NK-92 (cell line): ENCODE data around the gene ATP10B.
"Not testable (repeated sequence)": the region's sequence is repeated elsewhere in the genome, so short reads cannot be mapped to it uniquely, and the experiment has no call there.

Source experiments
- DNase-seq: peaks from one replicate; lab custom pipeline; 2025; ENCODE audit not compliant: unreplicated experiment; lab: John Stamatoyannopoulos, UW

ATP10B gene

DNA sequence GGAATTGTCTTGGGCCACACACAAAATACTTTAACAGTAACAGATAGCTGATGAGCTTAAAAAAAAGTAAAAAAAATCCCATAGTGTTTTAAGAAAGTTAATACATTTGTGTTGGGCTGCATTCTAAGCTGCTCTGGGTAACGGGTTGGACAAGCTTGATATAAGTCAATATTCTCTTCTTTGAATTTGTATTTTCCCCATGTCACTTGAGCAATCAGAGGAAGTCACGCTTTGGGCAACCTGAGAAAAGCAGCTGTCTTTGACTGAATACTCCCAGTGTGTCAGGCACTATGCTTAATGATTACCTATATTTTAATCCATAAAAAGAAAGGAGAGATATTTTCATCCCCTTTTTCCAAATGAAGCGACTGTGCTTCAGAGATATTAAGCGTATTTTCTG, 84.9 kb downstream of the ATP10B start:
- DNase-seq, result no peak

DNA sequence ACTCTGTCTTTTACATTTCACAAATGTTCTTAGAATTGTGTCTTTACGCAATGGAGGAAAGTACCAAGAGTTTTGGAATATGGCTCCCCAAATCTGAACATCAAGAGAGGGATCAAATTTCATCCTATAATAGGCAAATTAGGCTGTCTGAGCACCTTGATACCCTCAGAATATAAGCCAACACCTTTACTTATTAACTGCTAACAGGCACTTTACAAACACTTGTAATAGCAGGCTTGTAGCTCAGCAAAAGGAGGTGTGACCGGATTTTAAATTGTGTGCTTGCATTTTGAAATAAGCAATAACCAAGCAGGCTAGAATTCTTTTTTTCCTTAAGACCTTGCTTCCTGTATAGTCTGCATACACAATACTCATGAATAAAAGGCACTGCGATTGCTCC, 92.0 kb downstream of the ATP10B start:
- DNase-seq, result no peak

DNA sequence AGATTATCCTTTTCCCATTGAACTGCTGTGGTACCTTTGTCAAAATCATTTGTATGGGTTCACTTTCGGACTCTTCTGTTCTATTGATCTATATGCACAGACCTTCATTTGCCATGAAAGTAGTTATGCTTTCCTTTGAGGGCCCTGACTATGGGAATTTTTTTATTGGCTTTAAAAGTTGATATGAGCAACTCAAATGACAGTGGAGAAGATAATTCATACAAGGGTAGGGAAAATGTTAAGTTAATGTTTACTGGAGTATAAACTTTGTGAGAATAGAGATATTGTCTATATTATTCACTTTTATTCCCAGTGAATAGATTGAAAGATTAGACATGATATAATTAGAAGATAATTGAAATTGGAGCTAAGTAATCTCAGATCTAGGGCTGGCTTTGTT, 94.8 kb downstream of the ATP10B start:
- no peak for DNase-seq

DNA sequence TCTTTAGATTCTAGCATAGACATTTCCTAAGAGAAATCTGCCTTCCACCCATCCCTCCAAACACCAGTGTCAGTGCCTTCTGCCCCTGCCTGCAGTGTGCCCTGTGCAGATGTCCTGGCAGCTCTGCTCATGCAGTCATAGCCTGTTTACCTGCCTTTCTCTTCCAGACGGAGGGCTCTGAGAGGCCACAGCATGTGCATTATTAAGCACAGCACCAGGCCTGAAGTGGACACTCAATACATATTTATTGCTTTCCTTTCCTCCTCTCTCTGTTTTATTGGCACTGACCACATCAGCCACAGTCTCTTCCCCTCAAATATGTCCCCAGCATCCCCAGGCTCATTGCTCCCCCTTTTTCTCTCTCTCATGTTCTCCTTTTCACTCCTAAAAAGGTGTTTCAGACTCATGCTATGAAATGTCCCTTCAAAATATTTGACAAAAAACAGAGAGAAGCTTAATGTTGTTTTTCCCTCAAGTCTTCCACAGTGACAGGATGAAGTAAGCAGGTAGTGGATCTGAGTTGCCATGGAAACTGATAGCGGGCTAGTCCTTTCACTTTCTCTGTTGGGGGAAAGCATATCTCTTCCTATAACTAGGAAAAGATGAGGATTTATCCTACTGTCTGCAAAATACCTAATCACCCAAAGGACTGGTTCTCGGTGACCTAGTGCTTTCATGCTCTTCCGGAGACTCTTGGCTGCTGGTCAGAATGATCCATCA, 100.9 kb downstream of the ATP10B start:
- DNase-seq, result no peak

DNA sequence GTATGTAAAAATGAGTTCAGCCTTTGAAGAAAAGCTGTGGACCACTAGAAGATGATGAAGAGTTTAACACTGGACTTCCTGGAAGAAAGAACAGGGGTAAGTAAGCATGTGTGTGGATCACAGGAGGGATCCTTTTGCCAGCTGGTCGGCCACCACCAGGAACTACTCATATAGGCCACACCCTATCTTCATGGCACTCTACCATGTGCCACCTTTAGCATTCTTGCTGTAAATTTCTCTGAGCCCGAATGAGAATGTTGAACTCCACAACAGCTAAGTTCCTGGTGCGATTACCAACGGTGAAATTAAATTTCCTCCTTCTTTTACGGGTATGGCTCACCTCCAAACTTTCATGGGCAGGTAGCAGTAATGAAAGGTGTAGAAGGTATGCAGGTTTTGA, 102.3 kb downstream of the ATP10B start:
- DNase-seq, result no peak

DNA sequence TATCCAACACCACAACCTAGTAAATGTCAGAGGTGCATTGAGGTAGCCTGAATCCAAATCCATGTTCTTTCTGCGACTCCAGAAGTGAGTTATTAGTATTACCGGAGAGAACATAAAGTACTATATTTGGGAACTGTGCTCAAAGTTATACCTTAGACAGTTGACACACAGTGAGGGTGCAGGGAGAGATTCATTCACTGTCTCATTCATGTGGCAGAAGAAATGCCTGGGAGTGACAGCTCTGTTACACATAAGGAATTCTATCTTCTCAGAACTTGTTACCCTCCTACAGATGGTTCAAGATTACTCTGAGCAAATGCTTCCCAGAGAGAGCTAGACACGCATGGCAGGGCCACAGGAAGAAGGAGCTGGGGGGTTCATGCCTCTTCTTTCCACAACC, 103.0 kb downstream of the ATP10B start:
- no peak for DNase-seq

DNA sequence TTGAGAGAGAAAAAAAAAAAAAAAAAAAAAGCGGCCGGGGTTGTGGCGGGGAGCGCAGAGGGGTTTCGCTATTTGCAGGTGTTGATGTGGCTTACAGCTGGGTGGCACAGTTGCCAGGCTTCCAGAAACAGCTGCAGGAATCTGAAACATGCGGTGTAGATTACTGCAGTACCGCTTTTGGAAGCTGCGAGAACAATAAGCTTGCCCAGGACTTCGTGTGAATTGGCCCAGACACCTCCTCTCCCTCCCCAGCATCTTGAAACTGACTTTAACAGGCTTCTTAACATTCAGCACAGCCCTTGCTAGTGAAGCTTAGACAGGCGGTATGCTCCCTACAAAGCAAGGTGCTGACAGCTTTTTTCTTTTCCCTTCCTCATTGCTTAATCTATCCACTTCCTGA, 104.0 kb downstream of the ATP10B start:
- DNase-seq, result no peak

DNA sequence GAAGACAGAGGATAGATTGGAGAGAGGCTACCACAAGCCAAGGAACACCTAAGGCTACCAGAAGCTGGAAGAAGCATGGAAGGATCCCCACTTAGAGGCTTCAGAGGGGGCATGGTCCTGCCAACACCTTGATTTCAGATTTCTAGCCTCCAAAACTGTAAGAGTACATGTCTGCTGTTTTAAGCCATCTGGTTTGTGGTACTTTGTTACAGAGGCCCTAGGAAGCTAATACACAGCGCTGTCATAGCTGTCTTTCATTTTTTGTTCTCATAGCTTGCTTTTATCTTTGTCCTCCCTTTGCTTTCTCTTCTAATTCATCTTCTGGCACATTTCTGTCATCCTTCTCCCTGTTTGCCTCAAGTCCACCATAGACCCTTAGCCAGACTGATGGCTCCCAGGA, 104.5 kb downstream of the ATP10B start:
- DNase-seq, result no peak

DNA sequence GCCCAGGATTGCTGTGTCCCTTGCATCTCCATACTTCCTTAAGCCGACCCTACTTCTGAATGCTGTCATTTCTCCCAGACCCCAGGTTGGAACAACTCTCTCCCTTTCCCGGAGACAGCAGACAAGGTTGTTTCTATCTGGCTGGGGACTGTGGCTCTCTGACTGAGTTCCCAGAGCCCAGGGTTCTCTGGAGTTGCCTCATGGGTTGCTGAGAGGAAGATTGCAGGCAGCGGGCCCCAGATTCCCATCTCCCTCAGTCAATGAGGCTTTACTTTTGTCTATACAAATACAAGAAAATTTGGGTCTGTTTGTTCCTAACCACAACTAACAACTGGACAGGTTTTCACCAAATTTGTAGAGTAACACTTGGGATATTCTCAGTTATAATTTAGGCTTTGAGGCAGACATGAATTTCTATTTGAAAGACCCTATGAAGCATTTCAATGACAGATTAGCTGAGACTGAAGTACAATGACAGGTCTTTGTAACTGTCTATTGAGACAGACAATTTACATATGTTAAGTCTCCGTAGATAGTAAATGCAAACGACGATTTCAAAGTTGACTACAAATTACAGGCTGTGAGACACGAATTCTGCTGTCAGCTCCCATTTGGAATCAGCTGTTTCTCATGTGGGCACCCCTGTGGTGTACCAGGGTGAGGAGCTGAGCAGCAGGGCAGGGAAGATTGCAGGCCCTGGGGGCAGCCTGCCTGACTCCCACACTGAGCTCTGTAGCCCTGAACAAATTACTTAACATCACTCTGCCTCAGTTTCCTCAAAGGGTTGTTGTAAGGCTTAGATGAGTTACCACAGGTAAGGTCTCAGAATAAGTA, 107.5 kb downstream of the ATP10B start:
- no peak for DNase-seq

DNA sequence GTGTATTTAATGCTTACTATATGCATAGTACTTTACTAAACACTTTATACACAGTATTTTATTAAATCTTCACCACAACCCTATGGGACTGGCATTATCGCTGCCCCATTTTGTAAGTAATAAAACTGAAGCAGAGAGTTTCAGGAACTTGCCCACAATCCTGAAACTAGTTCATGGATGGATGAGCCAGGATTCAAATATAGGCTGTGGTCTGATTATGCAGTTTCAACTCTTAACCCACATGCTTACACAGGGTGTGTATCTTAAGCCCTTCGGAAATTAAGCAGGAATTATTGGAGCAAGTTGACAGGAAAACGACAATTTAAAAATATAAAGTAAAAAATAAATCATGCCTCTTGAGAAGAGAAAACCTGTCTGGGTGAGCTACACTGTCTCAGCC, 109.0 kb downstream of the ATP10B start:
- no peak for DNase-seq

DNA sequence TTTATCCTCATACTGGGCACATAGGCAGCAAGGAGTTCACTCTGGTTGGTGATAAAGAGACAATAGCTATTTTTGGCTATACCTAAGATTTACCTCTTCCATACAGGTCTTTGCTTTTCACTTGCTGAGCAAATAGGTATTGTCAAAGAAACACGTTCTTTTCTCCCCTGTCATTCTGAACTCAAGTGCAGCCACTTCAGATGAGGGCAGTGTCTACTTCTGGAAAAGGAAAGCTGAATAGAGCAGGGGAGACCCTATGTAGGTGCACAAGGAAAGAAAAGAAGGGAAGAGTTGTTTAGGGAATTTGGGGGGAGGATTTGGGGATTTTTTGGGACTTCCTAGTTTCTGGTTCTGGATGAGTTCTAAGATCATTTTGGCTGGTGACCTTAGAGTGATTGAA, 109.6 kb downstream of the ATP10B start:
- DNase-seq, result no peak

DNA sequence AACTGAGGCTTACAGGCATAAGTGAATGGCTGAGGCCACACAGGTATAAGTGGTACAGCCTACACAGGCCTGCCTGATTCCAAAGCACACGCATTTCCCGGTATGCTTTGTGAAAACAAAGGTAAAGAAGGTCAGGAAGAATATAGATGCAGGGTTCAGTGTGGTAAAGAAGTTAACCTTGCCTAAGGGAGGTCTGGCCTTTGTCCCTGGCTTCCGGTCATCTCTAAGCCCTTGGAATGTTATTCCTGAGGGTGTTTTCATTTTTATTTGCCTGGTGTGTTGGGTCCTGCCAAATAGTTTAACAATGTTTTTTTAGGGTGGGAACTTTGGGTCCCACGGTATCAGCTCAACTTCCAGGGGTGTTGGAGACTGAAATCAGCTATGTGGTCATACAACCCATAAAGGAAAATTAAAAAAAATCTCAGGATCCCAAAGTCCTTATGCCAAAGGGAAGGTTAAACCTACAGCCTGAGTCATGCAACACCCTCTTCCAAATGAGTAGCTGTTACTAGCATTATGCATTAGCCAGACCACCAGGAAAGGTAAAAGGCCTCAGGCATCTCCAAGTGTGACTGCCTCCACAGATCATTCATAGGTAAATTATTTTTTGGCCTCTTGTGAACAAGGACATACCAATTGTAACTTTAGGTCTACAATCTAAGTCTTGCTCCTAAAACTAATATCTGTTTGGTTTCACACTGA, 124.6 kb downstream of the ATP10B start:
- DNase-seq, result no peak

DNA sequence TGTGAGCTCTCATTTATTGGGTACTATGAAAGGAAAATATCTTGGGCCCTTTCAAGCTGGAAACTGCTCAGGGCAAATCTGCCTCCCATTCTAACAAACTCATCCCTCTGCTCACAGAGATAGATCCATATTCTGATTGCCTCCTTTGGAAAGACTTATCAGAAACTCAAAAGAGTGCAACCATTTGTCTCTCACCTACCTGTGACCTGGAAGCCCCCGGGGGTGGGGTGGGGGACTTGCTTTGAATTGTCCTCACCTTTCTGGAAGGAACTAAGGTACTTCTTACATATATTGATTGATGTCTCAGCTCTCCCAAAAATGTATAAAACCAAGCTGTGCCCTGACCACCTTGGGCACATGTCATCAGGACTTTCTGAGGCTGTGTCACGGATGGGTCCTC, 125.3 kb downstream of the ATP10B start:
- no peak for DNase-seq

DNA sequence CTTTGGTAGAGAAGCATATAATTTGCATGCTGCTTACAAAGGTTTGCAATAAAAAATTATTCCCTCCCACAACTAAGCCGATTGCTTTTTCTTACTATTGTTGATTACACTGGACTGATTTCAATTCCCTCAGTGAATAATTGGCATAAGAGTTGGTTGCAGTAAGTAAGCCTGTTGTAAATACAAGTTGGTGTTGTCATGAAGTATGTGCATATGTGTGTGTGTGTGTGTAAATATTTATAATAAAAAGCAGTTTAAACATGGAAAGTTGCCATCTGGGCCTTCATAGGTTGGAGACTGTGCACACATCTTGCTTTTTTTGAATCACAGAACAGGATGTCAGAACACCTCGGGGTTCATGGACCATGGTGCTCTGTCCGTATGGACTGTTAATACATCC, 131.2 kb downstream of the ATP10B start:
- DNase-seq, result no peak

DNA sequence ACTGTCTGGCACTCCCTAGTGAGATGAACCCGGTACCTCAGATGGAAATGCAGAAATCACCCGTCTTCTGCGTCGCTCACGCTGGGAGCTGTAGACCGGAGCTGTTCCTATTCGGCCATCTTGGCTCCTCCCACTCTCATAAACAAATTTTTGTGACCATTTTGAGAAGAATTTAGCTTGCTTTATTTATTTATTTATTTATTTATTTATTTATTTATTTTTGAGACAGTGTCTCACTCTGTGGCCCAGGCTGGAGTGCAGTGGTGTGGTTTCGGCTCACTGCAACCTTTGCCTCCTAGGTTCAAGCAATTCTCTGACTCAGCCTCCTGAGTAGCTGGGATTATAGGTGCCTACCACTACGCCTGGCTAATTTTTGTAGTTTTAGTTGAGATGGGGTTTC, 136.5 kb downstream of the ATP10B start:
- not testable (repeated sequence) for DNase-seq

DNA sequence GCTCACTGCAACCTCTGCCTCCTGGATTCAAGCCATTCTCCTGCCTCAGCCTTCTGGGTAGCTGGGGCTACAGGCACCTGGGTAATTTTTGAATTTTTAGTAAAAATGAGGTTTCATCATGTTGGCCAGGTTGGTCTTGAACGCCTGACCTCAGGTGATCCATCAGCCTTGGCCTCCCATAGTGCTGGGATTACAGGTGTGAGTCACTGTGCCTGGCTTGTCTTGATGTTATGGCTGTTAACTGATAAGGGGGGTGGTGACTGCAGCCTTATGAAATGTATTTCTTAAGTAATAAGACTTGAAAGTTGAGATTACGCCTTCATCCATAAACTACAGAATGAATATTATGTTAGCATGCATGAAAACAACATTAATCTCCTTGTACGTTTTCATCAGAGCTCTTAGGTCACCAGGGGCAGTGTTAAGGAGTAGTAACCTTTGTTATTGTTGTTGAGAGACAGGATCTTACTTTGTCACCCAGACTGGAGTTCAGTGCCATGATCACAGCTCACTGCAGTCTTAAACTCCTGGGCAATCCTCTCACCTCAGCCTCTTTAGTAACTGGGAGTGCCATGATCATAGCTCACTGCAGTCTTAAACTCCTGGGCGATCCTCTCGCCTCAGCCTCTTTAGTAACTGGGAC, 148.3 kb downstream of the ATP10B start:
- DNase-seq, result no peak

DNA sequence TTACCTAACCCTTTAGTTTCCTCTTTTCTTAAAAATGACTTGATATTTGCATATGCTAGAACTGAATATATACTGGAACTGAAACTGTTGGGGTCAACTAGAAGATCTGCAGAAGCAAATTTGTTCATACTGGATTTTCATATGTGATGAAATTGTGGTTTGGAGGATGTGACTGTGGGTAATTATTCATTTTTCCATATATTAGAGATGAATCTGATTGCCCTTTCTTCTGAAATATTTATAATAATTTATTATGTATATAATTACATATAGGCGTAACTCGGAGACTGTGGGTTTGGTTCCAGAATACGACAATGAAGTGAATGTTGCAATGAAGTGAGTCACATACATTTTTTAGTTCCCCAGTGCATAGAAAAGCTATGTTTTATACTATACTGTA, 149.1 kb downstream of the ATP10B start:
- DNase-seq, result no peak

DNA sequence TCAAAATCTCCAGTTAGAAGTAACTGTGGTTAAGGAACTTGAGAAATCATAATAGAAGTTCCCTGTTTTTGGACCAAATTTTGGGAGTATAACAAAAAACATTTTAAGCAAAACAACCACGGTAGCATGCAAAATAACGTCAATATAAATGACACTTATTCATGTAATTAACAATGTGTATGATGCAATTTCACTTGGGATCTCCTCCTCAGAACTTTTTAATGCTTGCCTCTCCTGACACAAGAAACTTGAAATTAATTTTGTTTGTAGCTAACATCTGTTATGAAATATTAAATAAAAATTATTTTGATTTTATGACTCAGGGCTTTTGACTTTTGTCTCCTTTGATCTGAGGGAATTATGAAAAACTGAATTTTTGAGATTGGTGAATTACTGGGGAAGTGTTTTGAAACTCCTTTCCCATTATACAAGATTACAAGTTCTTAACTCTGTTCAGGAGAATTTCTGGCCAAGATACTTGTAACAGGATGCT, 149.7 kb downstream of the ATP10B start:
- no peak for DNase-seq

DNA sequence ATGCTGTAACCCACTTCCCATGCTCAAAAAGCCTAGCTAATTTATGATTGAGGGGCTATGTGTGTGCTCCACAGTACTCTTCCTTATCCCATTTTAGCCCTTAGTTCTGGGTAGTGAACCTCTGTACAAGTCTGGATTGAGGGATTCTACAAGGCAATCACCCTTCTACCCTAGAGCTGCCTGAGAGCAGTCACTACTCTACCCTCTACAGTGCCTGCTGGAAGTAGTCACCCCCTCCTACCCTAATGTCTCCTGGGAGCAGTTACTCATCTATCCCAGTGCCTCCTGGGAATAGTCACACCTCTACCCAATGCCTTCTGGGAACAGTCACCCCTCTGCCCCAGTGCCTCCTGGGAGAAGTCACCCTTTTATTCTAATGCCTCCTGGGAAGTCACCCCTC, 150.6 kb downstream of the ATP10B start:
- DNase-seq, result no peak

DNA sequence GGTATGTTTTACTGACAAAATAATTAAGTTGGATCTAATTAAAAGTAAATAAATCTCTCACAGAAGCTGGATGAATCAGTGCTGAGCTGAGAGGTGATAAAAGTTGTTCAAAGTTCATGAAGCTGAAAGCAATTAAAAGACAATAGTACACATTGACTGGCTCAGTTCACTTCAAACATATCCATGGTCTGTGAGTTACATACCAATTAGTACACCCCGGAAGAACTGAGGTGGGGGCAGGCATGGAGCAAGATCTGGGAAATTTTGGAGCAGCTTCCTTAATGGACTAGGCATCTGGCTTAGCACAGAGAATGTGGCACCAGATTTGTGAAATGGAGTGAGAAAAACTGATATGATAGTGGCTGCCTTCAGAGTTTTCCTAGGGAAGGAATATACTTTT, 152.7 kb downstream of the ATP10B start:
- DNase-seq, result no peak

DNA sequence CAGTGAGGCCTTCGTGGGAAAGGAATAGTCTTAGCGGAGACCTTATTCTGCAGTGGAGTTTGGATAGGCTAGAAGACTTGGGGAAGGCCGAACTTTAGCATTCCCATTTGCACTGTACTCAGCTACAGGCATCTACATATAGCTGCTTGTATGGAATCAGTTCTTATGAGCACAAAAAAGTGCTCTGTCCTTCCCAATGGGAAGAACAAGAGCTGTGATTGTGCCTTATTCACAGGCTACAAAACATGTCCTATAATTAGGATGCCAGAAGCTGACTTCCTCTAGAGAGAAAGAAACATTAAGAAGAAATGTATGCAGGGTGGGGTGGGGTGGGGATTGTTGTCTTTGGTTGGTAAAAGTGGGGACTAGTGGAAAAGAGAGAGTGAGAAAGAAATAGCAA, 154.7 kb downstream of the ATP10B start:
- DNase-seq, result no peak
